ENCODE results near the gene RAB3GAP2.
A peak's percentile ranks its signal among the peaks of the same experiment; 100 is the strongest.
"Not testable (repeated sequence)": the region's sequence is repeated elsewhere in the genome, so short reads cannot be mapped to it uniquely, and the experiment has no call there.

The RAB3GAP2 gene

DNA sequence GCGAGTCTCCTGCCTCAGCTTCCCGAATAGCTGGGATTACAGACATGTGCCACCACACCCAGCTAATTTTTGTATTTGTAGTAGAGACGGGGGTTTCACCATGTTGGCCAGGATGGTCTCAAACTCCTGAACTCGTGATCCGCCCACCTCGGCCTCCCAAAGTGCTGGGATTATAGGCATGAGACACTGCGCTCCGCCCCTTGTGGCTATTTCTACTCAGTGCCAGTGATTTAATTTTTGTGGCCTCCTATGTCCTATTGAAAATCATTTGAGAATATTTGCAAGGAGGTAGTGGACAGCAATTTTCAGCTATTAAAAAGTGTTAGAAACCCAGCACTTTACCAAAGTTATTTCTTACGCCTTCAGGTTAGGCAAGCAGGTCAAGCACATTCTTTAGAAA is 36.0 kb downstream of the RAB3GAP2 start:
- not testable (repeated sequence) for FAIRE-seq

DNA sequence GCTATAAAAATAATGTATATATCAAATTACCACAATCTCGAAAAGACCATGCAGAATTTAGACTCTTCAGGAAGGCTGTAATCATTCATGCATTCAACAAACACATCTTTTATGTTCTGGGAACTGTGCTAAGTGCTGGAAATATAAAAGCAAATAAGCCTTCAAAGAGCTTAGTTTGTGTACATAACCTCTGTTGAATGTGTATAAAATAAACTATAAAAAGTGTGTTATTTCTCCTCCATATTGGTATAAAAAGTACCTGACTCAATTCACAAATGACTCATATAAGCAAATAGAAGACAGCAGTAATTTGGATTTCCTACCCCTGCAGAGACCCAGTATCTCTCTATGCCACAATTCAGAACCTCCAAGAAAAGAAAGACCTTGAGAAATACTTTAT is 36.8 kb downstream of the RAB3GAP2 start:
- FAIRE-seq: no peak

DNA sequence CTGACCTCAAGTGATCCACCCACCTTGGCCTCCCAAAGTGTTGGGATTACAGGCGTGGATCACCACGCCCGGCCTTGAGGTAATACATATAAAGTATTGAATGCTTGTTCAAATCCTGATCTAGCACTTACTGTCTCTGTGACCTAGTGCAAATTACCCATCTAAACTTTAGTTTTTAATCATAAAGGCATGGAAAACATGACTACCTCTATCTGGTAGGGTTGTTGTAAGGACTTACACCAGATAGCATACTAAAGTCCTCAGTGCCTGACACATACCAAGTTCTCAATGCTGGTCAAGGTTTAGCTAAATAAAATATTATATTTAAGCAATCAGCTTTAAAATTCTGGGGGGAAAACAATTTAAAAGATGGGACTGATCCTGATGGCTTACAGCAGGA is 38.3 kb downstream of the RAB3GAP2 start:
- FAIRE-seq: no peak

DNA sequence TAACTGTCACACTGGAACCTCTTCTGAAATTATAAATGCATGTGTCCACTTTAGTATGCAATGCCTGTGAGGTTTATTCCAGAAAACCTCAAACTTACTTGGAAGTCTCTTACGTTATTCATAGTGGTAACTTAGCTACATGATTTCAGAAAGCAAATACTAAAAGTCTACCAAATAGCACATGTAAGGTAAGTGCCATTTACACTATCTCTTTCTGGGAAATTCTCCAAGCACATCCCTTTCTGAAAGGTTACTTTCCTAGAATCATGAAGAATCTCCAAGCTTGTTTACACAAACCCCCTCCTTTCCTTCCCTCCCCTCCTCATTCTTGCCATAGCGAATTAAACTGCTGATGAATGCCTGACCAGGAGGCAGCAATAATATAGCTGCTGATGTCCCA is 42.5 kb downstream of the RAB3GAP2 start:
- FAIRE-seq: no peak

DNA sequence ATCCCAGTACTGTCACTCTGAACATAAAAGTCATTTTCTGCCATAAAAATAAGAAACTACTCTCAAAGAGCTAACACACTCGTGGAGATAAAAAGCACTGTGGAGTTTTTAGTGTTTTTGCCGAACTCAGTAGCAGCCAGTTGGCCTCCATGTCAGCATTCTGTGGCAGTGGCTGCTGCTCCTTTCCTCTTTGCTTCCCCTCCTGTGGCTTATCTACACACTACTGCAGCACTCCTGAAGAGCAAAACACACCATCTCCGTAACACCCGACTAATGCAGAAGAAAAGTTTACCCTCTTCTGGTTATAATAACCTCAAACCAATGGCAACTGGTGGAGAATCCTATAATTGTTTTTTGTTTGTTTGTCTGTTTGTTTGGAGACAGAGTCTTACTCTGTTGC is 44.9 kb downstream of the RAB3GAP2 start:
- FAIRE-seq: no peak

DNA sequence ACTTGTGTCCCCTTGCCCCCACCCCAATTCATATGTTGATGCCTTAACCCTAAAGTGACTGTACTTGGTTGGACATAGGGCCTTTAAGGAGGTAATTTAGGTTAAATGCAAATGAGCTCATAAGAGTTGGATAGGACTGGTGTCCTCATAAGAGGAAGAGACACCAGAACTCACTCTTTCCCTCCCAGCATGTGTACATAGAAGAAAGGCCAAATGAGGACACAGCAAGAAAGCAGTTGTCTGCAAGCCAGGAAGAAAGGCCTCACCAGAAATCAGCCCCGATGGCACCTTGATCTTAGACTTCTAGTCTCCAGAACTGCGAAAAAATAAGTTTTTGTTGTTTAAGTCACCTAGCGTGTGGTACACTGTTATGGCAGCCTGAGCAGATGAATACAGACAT is 45.5 kb downstream of the RAB3GAP2 start:
- FAIRE-seq: no peak

DNA sequence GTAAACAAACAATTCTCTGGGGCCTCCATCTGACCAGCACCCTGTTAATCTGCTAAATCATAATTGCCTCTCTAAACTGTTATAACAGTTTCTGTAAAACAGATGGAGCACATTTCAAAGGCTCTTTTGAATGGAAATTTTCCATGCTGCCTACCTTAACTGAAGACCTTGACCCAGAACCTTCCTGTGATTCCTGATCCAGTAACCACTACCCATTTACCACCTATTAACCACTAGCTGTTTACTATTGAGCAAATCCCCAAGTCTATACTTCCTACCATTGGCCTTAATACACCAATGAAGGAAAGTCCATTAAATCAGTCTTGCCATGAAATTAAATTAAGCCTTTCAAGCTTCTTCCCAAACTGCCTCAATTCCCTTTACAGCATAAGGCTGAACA is 46.3 kb downstream of the RAB3GAP2 start:
- no peak for FAIRE-seq

DNA sequence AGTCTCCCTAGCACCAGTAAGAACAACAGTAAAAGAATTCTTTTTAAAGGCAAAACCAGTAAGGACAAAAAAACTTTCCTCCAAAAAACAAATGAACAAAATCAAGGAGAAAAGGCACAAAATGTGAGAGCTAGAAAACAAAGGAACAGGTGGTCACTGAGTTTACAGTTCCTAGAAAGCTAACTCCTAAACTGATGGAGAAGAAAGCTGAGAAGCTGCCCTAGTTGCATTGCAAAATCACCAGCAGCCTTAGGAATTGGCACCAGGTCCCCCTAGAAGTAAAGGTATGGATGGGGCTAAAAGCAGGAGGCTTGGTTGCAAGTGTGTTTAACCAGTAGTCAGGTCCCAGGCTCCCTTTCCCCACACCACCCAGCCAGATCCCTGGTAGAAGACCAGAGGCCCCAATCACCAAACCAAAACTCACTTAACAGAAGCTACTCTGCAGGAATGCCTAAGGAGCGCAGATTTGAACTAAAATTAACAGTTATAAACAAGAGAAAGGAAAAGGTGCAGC is 47.6 kb downstream of the RAB3GAP2 start:
- FAIRE-seq: no peak

DNA sequence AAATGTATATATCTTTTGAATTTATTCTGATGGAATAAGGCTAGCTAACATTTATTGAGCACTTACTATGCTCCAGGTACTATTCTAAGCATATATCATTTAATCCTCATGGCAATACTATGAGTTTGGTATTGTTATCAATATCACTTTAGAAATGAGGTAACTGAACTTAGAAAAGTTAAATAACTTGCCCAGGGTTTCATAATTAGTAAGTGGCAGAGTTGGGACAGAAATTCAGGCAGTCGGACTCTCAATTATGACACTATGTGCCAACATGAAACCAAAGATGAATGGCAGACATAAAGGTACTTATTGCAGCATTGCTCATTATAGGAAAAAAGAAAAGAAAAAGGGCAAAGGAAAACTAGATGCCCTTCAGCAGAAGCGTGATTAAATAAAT is 48.2 kb downstream of the RAB3GAP2 start:
- no peak for FAIRE-seq

DNA sequence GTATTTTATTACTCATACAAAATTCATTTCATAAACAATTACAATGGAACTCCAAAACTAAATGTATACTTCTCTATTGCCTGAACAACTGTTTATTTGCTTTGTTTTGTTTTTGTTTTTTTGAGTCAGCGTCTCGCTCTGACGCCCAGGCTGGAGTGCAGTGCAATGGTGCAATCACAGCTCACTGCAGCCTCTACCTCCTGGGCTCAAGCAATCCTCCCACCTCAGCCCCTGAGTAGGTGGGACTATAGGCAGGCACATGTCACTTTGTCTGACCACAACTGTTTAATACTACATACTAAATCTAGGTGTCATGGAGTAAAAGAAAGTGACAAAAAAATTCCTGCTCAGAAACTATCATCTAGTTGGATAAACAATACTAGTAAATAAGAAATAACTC is 49.3 kb downstream of the RAB3GAP2 start:
- FAIRE-seq: no peak

DNA sequence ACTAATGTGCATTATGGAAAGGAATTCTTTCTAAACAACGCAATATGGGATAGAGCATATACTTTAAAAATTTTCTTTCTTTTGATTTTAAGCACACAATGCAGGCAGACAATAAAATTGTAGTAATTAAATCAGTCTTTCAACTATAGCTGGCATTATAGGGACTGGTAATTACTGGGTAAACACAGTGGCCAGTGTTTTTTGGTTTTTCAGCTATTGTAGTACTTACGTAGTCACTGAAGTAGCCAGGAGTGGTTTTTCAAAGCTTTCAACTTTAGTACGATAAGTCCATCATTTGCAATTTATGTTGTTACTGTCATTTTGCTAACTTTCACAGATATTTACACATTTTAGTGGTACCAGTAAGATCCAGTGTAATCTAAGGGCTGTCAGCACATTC is 50.6 kb downstream of the RAB3GAP2 start:
- FAIRE-seq: no peak

DNA sequence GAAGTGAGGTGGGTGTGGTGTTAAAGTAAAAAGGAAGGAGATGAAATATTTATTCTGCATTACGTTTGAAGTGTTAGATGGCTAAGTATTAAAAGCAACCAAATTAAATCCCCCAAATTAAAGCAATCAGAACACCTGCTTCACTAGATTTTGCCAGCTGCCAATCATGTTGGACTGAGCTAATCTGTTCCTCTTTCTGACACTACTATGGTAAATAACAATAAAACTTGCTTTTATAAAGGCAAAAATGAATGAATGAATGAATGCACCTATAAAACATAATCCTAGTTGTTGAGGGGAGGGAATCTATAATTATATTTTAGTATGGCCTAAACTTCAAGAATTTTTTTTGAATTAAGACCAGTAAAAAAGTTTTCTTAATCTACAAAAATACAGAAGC is 51.0 kb downstream of the RAB3GAP2 start:
- no peak for FAIRE-seq

DNA sequence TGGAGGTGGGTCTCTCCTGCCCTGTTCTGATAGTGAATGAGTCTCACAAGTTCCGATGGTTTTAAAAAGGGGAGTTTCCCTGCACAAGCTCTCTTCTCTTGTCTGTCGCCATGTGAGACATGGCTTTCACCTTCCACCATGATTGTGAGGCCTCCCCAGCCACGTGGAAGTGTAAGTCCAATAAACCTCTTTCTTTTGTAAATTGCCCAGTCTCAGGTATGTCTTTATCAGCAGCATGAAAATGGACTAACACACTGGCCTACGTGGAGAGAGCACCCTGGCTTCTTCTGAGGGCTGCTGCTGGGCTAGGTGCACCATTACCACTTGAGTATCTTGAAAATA is 51.6 kb downstream of the RAB3GAP2 start:
- not testable (repeated sequence) for FAIRE-seq

DNA sequence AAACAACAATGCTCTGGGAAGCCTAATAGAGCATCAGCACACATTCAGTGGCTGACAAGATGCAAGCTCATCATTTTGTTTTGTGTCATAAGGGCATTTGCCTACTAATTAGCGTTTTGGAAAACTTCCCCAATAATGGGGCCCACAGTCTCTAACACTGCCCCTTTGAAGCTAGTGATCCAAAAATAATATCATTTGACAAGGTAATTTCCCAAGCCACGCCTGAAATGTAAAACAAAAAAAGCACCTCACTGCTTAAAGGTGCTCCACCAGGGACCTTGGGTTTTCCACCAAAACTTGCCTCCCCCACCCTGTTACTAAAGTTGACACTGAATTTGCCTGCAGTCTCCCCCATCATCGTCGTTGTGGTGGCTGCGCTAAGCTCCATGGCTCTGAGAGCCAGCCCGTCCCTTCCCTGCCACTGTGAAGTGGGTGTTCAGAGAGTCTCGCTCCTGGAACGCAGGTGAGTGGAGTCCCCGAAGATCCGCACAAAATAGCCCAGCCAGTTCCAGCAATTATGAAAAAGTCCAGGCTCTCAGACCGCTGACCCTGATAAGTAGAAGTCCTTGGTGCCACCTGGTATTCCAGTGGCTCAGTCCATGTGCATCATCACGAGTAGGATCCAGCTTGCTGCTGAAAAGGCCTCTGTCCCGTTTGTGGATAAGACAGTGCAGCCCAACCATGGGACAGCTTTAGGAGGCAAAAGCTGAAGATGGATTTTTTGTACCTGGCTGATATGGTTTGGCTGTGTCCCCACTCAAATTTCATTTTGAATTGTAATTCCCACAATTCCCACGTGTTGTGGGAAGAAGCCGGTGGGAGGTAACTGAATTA is 52.2 kb downstream of the RAB3GAP2 start:
- no peak for FAIRE-seq

DNA sequence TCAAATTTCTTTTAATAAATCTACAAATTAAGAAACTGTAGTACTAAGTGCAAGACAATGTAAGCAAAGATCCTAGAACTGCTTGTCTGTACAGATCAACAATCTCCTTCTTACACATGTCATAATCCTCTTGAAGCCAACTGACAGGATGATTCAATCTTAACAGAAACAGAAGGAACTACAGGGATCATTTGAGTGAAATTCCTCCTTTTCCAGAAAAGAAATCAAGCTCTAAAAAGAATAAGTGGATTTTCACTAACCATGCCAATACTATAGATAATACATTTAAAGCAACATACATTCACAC is 53.2 kb downstream of the RAB3GAP2 start:
- peak; percentile 8 for FAIRE-seq

DNA sequence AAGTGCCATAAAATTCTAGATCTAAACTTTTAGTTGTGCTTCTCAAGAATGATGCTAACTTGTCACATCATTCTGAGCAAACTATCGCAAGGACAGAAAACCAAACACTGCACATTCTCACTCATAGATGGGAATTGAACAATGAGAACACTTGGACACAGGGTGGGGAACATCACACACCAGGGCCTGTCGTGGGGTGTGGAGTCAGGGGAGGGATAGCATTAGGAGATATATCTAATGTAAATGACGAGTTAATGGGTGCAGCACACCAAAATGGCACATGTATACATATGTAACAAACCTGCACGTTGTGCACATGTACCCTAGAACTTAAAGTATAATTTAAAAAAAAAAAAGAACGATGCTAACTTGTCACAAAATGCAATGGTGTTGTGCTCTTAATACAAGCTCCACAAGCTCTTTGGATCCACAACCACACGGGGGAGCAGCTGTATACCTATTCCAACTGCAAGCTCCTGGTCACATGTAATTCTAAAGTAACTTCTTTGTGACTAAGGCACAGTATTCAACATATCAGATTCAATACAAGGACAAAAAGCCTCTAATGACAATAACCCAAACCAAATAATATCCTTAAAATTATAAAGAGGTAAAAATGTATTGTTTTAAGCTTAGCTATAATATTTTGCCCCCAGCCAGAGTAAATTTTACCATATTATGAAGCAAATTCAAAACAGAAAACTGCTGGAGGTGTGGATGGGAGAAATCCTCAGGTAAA is 53.7 kb downstream of the RAB3GAP2 start:
- peak; percentile 95 for FAIRE-seq

DNA sequence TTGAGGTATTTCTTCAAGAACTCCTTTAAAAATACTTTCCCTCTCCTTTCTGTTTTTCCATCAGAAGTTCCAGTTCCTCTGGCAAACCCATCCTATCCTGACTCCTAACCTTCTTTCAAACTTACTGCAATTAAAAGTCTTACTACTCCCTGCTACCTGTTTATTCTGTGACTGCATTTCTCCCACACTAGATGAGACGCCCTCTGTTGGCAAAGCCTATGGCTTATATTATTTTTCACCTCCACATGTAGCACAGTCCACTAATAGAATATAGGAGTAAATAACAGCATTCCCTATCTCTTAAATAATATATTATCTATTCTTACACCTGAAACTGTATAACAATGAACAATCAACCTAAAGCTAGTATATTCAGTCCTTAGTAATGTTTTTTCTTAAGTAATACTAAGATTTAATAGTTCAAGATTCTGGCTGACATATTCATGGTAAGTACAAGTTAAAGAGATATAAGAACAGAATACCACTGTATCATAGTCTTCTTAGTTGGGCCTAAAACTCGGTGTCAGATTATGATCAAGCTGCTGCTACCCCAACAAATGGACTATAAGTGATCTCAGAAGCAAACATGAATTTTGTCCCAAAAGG is 54.8 kb downstream of the RAB3GAP2 start:
- FAIRE-seq: no peak

DNA sequence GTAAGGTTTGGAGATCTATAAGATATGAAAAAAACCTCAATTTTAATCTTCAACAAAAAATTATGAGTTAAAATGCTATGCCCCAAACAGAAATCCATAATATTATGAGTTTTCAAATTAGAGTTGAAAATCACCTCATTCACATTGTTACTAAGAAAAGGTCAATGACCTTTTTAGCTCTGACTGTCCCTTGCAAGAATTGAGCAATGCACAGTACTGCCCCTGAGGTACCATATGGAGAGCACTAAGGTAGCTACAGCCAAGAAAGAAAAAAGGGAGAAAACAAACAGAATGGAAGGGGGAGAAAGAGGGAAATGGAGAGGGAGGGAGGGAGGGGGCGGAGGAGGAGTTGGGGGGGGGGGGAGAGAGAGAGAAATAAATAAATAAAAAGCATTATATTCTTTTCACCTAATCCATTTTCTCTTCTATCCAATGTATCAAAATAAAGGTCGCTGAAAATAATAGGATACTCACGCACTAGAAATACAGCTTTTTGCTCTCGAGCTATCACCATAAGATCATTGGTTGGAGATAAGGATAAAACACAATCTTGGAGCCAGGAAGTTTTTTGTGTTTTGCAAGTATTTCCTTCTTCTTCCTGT is 58.8 kb downstream of the RAB3GAP2 start:
- FAIRE-seq: no peak

DNA sequence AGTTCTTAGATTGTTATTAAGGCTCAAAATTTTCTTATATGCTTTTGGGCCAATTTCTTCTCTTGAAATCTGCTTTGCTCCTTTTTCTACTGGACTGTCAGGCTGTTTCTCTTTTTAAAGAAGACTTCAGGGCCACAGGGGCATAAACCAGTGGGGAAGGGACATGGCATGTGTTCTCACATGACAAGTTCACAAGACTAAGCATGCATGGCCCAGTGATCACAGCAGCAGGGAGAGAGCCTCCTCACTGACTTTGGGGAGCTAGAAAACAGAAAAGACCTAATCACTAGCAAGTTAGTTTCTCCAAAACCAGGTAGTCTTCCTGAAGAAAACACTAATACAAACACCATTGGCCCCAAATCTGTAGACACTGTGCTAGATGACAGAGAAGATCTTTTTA is 64.8 kb downstream of the RAB3GAP2 start:
- no peak for FAIRE-seq

DNA sequence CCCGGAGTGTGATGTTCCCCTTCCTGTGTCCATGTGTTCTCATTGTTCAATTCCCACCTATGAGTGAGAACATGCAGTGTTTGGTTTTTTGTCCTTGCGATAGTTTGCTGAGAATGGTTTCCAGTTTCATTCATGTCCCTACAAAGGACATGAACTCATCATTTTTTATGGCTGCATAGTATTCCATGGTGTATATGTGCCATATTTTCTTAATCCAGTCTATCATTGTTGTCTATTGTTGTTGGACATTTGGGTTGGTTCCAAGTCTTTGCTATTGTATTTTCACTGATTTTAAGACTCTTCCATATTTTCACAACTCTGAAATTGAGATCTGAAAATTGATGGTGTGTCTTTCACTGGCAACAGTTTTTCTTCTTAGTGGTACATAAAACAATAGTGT is 67.5 kb downstream of the RAB3GAP2 start:
- FAIRE-seq: not testable (repeated sequence)

DNA sequence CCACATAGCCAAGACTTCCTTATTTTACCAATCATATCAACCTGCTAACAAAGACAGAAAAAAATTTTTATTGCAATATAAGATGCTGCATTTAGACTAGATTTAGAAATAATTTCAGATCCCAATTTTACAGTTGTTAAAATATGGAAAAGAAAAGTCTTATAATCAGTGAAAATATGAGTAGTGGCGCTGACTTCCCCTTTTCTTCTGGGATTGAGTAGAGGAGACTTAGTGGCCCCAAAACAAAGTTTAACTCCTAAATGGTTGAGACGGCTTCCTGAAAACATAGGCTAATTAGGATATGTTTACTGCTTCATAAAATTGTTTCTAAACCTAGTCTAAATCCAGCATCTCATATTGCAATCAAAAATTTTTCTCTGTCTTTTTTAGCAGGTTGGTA is 68.4 kb downstream of the RAB3GAP2 start:
- no peak for FAIRE-seq

DNA sequence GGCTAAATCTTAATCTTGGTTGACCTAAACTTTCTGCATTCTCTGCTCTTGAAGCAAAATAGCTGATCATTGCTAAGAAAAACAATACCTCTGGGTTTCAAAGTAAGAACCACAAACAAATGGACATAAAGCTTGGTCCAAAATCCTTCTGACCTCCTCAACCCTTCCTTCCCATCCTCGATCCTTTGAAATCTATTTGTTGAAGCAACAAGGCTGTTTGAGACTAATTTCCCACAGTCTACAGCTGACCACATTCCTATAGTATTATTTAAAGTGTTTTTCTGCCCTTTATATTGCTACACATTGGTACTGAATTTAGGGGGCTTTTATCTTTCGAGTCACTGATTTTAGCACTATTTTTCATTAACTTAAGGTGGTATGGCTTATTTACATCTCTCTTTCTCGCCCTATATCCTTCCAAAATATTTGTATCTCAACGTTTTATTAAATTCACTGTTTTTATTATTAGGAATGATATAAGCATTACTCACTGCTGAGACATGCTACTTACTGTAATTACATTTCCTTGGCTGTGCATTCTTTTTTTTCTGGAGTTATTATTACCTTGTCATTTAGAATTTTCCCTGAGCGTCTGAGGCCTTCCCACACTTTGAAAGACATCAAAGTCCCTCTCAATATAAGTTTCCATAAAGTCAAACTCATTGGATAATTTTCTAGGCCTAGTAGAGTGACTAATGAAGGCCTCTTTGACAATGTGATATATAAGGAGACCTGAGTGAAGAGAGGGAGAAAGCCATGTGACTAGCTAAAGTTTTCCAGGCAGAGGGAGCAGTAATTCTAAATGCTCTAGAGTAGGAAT is 73.9 kb downstream of the RAB3GAP2 start:
- no peak for FAIRE-seq

DNA sequence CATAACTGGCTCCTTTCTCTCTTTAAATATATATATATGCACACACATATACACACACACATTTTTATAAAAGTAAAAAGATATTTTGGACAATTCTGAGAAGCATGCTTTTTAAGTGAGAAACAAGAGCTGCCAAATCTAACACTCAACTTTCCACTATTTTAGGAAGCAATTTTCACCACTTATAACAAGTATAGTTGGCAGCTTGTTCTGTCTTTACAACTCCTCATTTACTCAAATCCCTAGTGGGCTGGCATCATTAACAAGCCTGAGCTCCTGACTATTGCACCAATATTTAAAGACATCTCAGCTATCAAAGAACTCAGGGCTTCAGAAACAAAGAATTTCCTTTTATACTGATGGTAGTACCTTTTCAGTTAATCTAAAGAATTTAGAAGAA is 76.6 kb downstream of the RAB3GAP2 start:
- no peak for FAIRE-seq
